Measurements from ENCODE around the gene GJC1.

The GJC1 gene

DNA sequence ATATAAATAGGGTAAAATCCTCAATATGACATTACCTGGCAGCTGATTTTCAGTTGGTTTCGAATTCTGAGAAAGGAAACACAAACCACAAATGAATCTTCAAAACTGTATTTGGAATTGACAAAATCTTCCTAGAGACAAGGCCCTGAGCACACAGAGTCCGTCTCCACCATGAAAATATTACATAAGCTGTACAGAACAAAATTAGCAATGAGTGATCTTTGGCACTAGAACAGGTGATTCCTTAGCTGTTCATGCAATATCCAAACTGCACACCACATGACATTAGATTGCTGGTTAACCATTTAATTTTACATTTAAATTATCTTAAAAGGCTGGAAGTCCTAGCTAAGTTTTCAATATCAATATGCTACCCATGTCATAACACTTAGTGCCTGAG is 31.7 kb downstream of the GJC1 start:
- DNase-seq (ENCODE audit: low spot score) = no peak

DNA sequence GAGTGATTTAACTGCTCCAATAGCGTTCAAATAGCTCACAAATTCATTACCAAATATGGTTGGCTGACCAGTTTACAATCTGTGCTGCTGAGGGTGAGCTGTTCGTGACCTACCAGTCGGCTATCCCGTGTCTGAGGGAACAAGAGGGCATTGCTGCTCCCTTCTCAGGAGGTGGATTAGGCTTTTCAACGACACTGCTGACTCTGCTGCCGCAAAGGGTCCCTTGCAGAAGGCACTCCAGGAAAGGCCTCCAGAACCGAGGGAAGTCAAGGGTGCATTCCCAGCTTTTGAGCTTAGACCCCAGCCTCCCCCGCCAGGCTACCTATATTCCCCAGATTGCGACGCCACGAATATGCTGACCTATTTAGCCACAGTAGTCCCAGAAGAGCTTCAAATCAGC is 32.3 kb downstream of the GJC1 start:
- DNase-seq (ENCODE audit: low spot score) = no peak

DNA sequence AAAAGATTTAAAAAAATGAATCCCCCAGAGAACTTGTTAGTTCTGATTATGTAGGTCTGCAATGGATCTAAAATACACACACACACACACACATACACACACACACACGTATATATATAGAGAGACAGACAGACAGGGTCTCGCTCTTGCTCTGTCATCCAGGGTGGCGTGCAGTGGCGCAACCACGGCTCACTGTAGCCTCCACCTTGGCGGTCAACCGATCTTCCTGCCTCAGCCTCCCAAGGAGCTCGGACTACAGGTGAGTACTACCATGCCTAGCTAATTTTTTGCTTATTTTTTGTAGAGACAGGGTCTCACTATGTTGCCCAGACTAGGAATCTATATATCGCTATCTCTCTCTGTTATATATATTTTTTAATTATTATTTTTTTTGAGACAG is 33.4 kb downstream of the GJC1 start:
- DNase-seq (ENCODE audit: low spot score) = no peak

DNA sequence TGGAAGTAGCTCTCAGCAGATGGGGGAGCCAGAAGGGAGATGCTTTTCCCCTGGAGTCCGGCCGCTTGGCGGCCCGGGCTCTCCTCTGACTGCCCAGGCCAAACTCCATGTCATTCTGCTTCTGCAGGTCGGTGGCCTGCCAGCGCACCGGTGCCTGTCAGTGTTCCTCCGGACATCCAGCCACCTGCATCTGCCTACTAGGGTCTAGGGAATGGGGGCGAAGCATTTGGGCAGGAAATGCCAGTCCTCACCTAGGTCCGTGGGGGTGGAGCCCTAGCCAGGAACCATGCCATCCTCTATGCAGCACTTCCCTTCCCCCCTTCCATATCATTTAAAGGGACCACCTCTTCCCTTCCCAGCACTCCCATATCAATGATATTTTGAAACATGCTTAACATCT is 34.2 kb downstream of the GJC1 start:
- DNase-seq (ENCODE audit: low spot score) = no peak

DNA sequence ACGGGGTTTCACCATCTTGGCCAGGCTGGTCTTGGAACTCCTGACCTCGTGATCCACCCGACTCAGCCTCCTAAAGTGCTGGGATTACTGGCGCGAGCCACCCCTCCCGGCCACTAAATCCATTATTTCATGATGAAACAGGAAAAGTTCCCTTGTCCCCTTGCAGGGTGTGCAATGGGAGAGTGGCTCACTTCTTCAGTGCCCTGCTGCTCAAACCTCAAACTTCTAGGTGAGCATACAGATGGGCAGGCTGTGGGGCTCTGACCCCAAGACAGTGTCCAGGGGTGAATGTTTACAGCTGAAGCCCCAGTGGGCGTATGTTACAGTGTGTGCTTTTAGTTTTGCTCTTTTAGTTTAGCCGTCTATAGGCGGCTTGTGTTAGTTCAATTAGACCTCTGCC is 34.7 kb downstream of the GJC1 start:
- DNase-seq (ENCODE audit: low spot score) = no peak

DNA sequence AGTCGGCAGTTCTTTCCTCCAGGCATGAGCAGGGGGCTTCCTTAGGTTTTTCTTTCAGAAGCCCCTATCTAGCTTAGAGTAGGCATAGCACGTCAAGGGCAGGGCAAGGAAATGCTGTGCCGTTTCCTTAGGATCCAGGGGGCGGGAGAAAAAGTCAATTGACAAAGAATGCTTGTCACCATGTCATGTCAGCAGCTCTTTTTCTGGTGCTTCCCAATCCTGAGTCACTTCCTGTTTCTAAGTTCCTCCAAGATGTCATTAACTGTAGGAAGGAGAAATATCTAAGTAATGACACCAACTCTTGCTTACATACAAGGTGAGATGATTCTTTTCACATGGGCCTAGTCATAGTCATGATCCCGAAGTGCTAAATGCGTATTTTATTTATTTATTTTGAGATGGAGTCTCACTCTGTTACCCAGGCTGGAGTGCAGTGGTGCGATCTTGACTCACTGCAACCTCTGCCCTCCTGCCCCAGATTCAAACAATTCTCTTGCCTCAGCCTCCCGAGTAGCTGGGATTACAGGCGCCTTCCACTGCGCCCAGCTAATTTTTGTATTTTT is 35.2 kb downstream of the GJC1 start:
- no peak for DNase-seq (ENCODE audit: low spot score)

DNA sequence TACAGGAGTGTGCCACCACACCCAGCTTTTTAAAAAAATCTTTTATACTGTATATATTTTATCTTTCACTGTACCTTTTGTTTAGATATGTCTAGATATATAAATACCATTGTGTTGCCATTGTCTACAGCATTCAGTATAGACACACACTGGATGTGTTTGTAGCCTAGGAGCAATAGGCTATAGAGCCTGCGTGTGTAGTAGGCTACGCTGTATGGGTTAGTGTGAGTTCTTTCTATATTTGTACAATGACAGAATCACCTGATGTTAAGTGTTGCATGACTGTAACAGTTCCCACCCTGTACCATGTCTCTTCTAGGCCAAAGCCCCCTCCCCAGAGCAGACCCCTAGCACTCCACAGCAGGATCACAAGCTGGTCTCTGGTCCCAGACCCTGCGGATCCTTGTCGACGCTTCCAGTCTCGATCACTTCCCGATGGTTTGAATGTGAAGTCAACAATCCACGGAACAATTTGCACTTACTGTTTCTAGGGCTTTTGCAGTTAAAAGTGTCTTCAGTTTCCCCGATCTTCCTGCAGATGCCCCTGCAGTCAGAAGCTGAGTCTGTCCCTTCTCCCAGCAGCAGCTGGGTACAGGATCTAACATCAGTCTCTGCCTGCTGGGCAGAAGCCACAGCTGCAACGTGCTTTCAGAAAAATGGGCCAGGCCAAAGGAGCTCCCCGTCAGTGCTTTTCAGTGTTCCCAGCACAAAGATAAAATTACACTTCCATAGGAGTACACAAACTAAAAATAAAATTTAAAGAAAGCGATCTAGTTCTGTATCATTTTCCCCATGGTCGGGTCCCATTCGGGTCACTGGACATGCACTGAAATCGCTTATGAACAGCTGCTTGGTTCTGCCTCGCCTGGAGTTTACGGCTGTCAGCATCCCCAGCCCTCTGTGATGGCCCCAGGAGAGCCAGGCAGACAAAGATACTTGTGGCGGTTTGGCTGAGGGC is 35.9 kb downstream of the GJC1 start:
- DNase-seq (ENCODE audit: low spot score) = no peak

DNA sequence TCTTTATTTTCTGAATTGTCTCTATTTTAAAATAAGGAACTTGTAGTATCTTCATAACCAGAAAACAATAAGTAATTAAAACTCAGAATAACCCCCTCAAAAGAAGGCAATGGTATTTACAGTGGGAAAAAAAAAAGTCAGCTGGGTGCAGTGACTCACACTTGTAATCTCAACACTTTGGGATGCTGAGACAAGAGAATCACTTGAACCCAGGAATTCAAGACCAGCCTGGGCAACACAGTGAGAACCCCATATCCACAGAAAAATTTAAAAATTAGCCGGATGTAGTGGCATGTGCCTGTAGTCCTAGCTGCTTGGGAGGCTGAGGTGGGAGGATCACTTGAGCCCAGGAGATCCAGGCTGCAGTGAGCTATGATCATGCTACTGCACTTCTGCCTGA is 37.8 kb downstream of the GJC1 start:
- no peak for DNase-seq (ENCODE audit: low spot score)

DNA sequence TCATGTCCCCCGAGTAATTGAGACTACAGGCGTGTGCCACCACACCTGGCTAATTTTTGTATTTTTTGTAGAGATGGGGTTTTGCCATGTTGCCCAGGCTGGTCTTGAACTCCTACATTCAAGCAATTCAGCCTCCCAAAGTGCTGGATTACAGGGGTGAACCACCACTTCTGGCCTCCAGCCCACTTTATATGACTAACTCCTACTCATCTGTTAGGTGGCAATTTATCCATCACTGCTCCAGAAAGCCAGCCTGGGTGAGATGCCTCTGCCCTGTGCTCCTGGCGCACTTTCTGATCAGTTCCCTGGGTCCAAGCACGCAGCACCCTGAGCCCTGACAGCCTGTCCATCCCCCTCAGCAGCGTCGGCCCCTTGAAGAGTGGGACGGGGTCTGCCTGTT is 41.9 kb downstream of the GJC1 start:
- DNase-seq (ENCODE audit: low spot score) = no peak

DNA sequence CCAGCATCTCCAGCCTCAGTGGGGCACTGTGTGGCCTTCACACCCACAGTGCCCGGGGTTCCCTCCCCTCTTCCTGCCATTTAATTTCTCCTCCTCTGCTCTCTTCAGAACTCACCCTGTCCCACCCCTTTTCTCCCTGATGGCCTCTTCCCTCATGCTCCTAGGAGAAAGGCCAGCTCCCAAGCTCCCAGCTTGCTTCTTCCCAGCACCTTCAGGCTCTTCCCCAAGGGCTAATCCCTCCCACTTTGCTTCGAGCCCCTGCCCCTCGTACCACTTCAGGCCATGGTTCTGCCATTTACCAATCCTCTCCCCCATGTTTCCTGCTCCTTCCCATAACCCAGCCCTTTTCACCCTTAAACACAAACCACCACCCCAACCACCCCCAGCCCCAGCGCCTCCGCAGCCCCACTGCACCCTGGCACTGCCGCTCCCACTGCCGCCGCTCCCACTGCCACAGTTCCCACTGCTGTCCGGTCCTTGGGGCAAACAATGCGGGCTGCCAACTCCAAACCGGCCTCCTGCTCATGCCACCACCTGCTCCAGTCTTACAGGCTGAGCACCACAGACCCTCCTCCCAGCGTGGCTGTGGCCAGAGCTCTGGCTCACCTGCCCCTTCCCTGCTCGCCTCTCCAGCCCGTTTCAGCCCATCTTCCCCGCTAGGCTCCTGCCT is 42.7 kb downstream of the GJC1 start:
- DNase-seq (ENCODE audit: low spot score) = no peak

DNA sequence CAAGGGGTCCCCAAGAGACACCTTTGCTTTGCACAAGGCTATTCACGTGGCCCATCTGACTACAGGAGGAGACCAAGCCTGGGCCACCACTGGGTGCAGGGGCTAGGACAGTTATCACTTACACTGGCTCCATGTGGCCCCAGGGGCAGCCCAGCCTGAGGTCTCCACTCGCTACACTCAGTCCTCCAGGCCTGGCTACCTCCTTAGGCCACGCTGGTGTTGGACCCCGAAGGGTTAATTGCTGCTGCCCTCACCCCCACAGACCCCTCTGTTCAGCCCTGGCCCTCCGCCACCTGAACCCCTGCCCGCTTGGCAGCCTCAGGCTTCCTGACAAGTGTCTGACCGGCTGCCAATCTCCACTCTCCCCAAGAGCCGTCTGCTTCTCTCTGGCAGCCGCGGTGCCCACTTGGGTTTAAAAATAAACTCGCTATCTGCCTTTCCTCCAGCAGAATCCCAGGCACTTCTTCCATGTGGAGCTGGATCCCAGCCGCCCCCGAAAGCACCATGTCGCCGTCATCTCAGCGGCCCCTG is 43.5 kb downstream of the GJC1 start:
- no peak for DNase-seq (ENCODE audit: low spot score)

DNA sequence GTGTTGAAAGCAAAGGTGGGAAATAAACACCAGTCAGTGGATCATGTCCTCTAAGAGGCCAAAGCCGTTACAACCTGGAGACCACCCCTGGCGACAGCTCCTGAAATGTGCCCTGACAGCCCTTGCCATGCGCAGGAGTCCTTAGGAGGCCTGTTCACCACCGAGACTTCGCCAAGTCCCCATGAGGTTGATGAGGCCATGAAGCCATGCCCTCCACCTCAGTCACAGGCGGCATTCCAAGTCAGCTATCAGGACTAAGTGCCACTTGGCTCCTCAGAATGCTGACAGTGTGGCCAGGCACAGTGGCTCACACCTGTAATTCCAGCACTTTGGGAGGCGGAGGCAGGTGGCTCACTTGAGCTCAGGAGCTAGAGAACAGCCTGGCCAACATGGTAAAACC is 44.2 kb downstream of the GJC1 start:
- DNase-seq (ENCODE audit: low spot score) = no peak

DNA sequence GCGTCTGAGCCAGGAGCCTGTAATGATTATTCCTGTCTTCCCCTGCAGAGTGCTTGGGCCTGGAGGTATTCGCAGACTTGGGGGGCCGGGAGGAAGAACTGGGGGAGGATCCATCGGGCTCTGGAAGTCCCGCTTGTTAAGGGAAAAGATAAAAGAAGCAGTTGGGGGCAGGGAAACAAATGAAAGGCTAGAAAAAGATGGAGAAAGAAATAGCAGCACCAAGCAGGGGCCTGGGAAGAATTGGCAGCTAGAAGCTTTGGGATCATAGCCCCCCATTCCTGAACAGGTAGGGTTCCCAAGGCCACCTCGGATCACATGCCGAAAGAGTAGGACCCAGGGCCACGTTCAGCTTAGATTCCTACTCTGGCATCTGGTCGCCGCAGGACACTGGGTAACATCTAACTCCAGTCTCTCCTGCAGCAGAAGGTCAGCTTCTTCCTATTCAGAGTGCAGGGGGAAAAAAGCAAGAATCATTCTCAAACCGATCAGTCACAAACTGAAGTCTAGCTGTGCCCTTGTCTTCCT is 47.7 kb downstream of the GJC1 start:
- DNase-seq (ENCODE audit: low spot score) = no peak

DNA sequence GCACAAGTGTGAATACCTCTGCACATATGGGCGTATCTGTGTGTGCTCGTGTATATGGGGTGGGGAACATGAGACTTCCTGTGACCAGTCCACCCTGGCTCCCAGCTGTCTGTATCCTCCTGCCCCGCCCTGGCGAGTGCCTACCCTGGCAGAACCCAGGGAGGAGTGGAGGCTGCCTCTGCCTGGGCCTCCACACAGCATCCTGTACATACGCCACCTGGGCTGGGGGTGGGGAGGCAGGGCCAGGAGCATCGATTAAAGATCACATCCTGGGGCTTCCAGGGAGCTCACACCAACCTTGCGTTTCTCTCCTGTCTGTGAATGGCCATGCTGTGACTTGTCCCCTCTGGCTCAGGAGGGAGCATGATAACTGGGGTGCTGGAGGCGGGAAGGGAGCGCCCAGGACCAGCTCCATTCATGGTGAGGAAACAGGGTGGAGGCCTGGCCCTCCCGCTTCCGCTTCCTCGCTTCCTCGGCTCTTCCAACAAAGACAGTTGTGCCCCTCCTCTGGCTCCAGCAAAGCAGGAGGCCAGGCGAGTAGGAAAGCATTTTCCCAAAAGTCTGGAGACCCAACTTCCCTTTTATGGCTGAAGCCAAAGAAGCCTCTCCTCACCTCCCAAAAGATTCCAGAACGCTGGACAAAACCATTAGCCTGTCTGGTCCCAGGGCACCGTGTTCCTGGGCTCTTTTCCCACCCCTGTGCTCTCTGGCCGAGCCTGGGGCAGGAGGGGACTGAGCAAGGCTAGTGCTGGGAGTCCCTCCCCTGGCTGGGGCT is 48.3 kb downstream of the GJC1 start:
- no peak for DNase-seq (ENCODE audit: low spot score)

DNA sequence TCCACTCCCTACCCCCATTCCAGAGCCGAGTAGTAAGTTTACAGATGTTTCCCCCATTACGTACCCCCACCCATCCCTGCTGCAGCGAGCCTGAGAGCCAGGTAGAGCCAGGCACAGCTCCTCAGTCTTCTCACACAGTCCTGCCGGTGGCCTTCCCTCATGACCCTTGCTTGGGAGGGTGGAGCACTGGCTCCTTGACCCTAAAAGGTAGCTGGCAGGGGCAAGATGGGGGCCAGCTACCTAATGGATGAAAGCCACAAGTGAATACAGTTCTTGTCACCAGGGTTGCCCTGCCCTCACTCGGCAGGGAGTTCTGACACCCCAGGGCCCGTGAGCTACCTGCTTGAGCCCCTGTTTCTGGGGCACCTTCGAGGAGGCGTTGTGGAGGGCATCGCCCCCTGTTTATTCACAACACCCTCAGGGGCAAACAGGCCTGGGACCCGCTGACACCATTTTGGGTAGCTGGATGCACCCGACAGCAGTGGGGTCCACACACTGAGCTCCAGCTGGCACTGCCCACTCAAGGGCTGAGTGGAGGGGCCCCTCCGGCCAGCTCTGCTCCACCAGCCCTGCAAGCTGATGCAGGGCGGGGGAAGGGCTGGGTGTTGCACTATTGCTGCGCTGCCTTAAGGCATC is 49.1 kb downstream of the GJC1 start:
- DNase-seq (ENCODE audit: low spot score) = no peak

DNA sequence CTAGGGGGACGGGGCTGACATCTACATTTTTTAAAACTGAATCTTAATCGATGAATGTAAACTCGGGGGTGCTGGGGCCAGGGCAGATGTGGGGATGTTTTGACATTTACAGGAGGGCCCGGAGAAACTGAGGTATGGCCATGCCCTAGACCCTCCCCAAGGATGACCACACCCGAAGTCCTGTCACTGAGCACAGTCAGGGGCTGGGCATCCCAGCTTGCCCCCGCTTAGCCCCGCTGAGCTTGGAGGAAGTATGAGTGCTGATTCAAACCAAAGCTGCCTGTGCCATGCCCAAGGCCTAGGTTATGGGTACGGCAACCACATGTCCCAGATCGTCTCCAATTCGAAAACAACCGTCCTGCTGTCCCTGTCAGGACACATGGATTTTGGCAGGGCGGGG is 49.9 kb downstream of the GJC1 start:
- no peak for DNase-seq (ENCODE audit: low spot score)

DNA sequence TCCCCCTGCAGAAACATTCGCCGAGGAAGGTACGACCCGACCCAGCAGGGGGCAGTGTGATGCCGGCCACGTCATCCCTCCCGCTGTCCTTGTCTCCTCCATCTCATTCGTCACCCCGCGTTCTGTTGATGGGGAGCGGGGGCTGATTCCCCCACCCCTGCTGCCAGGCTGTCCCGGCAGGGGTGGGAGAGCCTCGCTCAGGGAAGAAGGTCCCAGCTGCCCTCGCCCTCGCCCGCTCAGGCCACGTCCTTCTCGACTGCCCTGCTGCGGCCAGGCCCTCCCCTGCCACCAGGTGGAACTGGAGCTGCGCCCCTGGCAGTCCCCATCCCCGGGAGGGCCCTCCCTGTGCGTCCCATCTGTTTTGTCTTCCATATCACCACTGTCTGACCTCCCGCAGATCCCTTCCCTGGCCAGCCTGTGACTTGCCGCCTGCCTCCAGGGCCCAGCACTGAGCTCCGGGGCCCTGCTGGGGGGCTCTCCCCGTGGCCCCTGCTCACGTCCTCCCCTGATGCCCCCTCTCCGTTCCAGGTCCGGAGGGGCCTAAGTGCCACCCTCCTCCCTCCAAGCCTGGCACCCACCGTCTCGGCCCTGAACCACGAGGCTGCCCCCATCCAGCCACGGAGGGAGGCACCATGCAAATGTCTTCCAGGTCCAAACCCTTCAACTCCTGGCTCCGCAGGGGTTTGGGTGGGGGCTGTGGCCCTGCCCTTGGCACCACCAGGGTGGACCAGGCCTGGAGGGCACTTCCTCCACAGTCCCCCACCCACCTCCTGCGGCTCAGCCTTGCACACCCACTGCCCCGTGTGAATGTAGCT is 50.7 kb downstream of the GJC1 start:
- DNase-seq (ENCODE audit: low spot score) = peak; percentile 76

DNA sequence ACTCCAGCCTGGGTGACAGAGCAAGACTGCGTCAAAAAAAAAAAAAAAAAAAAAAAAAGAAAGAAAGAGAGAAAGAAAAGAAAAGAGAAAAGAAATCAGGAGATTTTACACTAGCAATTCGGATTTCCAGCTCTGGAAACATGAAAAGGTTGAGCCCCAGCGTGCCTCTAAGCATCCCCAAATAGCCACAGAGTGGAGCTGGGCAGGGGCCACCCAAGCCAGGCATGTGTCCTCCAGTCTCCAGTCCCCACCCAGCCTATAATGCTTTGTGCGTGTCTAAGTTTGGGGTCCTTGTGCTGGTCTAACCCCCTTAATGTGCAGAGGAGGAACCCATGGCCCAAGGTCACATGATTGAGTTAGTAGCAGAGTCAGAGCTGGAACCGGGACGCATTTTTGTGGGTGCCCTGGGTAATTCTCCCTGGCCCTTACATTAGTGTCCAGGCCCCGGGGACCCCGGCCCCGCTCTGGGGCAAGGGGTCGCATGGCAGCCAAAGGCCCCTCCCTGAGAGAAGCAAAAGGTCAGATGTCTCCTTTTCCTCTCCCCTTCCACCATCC is 51.4 kb downstream of the GJC1 start:
- DNase-seq (ENCODE audit: low spot score) = no peak

DNA sequence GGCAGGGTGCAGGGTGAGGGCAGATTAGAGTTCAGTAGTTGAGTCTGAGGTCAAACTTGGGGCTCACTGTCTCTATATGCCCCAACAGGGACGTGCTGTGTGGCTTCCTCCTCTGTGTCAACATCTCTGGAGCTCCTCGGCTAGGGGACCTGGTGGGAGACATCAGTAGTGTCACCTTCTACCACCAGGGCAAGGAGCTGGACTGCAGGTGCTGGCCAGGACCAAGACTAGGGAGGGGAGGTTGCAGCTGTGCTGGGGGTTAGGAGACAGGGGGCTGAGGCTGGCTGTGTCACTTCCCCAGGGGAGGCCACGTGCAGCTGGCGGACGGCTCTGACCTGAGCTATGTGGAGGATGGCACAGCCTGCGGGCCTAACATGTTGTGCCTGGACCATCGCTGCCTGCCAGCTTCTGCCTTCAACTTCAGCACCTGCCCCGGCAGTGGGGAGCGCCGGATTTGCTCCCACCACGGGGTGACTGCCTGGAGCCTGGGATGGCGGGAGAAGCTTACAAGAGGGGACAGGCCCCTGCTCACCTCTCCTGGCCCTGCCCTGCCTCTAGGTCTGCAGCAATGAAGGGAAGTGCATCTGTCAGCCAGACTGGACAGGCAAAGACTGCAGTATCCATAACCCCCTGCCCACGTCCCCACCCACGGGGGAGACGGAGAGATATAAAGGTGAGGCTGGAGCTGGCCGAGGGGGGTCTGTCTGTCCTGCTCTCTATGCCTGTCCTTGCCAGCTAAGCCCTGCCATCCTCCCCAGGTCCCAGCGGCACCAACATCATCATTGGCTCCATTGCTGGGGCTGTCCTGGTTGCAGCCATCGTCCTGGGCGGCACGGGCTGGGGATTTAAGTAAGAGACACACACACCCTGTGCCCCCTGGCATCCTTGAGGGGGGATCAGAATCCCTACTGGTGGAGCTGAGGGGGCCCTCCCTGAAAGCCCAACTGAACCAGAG is 52.4 kb downstream of the GJC1 start:
- no peak for DNase-seq (ENCODE audit: low spot score)

Measured in CD4-positive, alpha-beta T cell treated with Interleukin-6 at 100 ng/mL for 8 hours (primary cell).